ENCODE results near the gene SESN2.

The SESN2 gene

GRCh38 chr1:28249866-28250295, 9.4 kb upstream of the SESN2 start:
- no peak for DNase-seq

- DNase-seq: no peak
Measured at GRCh38 chr1:28256197-28256827, 3.0 kb upstream of the SESN2 start.

- no peak for DNase-seq
Measured at GRCh38 chr1:28257736-28258135, 1.6 kb upstream of the SESN2 start.

DNA sequence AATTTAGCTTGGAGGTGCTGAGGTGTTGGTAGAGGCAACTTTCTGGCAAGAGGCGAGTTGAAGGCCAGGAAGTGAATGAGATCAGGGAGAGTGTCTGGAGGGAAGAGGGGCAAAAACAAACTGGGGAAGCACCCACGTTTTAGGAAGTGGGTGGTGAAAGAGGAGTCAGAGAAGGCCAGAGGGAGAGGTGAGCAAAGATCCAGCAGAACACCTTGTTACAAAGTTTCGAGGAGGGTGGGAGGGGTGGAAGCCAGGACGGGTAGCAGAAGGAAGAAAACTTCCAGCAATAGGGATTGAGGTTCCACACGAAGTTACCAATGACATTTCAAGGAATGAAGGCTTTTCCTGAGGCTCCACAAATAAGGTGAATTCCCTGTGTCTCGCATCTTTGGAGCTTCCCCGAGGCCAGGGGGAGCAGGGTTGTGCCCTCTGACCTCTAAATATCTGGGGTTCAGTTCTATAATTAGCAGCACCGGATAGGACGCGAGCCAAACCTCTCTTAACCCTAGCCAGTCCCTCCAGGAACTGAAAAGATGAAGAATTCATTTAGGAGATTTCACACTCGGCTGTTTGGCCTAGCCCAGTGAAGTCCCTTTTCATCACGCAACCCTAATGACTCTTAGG, 578 bp upstream of the SESN2 start:
- DNase-seq: no peak

- DNase-seq: peak; percentile 23
Measured at GRCh38 chr1:28259934-28260802, 850 bp downstream of the SESN2 start.

DNA sequence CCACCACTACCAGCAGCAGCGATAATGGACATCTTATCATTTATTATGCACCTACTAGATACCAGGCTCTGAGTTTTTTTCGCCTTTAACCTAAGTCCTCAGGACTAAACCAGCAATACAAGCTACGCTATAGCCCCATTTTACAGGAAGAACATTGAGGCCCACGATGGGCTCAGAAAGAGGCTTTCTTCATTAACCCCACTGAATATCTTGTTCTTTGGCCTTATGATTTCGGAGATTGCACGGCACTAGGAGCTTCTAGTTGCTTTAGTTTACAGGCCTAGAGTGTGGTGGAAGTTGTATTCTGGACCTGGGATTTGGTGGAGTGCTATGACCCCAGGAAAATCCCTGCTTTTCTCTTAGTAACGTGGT, 1.5 kb downstream of the SESN2 start:
- no peak for DNase-seq

DNA sequence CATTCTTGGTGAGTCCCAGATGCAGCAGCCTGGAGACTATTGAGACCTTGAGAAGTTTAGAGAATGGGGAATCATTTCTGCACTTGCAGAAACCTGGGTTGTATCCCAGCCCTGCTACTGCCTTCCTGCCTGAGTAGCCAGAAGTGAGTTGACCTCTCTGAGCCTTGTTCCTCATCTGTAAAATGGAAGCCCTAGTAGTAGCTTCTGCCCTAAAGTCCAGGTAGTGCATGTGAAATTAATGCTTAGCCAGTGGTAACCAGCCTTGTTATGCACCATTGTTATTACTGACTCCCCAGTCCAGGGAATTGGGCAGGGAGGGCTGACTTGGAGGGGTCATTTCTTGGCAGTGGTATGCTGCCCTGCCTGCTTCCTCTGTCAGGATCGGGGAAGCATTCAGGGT, 5.6 kb downstream of the SESN2 start:
- DNase-seq: no peak

DNA sequence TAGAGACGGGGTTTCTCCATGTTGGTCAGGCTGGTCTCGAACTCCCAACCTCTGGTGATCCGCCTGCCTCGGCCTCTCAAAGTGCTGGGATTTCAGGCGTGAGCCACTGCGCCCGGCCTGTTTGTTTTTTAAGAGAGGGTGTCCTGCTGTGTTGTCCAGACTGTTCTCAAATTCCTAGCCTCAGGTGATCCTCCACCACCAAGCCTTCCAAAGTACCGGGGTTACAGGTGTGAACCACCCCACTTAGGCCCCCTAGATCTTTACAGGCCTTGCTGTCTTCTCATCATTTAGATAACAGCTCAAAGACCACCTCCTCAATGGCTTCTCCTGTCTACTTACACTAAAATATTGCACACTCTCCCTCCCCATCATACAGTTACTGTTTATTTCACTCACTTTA, 6.3 kb downstream of the SESN2 start:
- no peak for DNase-seq

DNA sequence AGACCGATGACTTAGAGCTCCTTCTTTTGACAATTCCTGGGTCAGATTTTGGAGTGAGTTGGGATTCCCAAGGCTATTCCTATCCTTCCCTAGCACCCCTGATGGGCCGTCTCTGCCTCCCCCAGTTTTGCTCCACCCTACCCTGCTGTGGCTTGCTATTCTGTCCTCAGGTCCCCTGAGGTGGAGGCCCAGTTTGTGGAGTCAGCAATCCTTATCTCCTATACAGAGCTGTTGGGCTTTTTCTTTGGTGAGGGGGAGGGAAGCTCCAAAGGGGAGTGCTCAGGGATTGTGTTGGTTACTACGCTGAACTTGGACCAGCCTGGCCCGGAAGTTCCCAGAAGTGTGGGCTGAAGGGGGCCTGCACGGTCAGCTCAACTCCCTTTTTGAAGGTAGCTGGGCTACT, 7.6 kb downstream of the SESN2 start:
- no peak for DNase-seq

- DNase-seq: no peak
Measured at GRCh38 chr1:28267633-28268032, 8.3 kb downstream of the SESN2 start.

DNA sequence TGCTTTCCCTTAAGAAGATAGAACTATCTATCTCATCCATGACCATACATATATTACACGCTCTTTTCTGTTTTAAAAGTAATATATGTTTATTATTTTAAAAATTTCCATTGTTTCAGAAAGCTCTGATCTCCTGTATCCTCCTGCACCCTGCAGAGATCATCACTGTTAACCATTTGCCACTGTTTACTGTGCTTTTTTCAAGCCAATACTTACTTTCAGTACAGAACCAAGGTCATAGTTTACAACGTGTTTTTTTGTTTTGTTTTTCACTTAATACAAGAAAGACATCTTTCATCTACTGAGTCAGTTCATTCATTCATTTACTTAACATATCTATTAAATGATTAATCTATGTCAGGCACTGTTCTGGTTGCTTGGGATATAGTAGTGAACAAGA, 10.2 kb downstream of the SESN2 start:
- no peak for DNase-seq

DNA sequence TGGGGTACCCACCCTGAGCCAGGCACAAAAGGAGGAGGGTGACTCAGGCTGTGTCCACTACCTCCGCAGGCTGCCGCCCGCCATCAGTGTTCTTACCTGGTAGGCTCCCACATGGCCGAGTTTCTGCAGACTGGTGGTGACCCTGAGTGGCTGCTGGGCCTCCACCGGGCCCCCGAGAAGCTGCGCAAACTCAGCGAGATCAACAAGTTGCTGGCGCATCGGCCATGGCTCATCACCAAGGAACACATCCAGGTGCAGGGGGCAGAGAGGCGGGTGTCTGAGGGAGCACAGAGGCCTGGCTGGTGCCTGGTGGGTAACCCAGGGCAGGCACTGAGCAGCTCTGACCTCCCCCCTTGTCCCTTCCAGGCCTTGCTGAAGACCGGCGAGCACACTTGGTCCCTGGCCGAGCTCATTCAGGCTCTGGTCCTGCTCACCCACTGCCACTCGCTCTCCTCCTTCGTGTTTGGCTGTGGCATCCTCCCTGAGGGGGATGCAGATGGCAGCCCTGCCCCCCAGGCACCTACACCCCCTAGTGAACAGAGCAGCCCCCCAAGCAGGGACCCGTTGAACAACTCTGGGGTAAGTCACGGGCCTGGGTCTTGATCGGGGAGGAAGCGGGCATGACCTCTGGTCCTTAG, 13.0 kb downstream of the SESN2 start:
- no peak for DNase-seq

- no peak for DNase-seq
Measured at GRCh38 chr1:28273216-28273860, 14.0 kb downstream of the SESN2 start.

DNA sequence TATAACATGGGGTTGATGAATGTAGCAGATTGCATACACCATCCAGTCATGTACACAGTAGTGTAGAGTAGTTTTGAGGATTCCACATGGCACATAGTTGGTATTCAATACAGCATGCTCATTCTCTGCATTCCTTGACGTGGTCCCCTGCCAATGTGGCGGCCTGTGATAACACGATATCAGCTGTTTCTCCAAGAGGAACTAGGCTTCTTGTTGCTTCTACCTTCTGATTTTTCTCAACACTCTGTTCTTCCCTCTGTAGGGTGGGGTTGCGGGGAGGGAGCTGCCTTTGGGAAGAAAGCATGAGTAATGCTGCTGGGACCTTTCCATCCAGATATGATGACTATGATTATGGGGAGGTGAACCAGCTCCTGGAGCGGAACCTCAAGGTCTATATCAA, 19.4 kb downstream of the SESN2 start:
- DNase-seq: no peak

GRCh38 chr1:28279721-28280120, 20.4 kb downstream of the SESN2 start:
- no peak for DNase-seq

DNA sequence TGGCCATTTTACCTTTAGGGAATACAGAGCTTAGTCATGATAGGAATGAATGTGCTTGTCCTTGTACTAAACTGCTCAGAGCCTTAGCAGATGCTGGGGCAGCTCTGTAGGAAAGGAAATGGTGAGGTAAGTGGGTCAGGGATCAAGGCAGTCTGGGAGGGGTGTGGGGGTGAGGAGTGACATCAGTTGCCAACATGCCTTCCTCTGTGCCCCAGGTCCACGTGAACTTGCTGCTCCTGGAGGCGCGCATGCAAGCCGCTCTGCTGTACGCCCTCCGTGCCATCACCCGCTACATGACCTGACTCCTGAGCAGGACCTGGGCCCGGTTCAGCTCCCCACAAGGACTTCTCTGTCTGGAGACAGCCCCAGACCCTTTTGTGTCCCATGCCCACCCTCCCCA, 21.2 kb downstream of the SESN2 start:
- DNase-seq: no peak

DNA sequence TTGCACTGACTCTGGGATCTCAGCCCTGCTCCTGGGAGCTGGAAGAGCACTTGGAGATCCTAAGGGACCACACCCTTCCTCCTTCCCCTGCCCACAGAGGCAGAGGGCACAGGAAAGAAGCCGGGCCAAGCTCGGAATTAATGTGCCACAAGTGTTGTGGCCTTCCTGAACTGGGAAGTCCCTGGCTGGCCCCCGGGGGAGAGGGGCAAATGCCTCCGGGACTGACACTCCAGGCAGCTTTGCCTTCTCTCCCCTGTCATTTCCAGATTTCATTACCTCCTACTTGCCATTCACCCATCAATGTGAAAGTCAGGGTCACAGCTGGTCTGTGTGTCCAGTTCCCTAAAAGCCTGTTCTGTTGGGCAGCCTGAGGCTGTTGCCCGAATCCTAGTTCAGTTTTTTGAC, 21.7 kb downstream of the SESN2 start:
- DNase-seq: no peak

GRCh38 chr1:28281608-28282425, 22.5 kb downstream of the SESN2 start:
- no peak for DNase-seq

GRCh38 chr1:28282426-28283407, 23.4 kb downstream of the SESN2 start:
- no peak for DNase-seq

- DNase-seq: no peak
Measured at GRCh38 chr1:28286111-28286510, 26.8 kb downstream of the SESN2 start.

- no peak for DNase-seq
Measured at GRCh38 chr1:28288487-28288886, 29.2 kb downstream of the SESN2 start.

Measured in activated CD4-positive, alpha-beta T cell treated with anti-CD3 and anti-CD28 coated beads, Interleukin-2, amount 50 U/mL, for 1 hour (primary cell).